NCI-H1436 (cell line): ENCODE data around the gene MRPL33.

Source experiments
- DNase-seq: peaks from one replicate; lab custom pipeline; 2025; lab: John Stamatoyannopoulos, UW

MRPL33 gene

DNA sequence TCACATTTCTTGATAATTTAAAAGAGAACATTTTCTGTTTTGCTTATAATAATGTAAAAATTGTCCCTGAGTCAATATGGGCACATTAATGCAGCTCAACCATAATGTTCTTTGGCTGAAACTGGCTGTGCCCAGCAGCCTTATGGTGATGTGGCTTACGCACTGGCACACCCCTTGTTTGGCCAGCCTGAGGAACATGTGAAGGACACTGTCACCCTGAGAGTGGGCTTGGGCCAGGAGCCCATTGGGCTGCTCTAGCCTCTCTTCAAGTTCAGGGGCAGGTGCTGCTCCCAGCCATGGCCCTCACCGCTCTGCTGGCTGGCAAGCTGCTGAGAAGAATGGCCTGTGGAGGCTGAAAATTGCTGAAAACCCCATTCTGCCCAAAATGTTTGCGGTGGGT is 37.5 kb downstream of the MRPL33 start:
- no peak for DNase-seq

DNA sequence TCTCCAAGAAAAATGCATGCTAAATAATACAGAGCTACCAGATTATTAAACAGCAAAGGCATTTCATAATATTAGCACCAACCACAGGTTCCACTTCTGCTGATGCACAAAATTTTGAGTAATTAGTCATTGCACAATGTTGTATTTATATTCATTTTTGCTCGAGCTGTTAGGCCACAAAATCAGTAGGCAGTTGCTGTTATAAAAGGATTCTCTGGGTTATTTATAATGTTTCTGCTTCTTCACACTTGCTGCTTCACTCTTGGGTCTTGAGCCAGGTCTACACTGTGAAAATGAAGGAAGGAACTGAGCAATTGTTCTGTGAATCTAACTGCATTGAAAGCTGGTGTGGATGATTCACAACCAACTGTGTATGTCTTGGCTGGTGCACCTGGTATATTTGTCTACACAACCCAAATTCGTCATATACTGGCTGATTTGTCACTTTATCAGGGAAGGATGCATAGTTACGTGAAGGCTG is 38.3 kb downstream of the MRPL33 start:
- DNase-seq, result no peak

DNA sequence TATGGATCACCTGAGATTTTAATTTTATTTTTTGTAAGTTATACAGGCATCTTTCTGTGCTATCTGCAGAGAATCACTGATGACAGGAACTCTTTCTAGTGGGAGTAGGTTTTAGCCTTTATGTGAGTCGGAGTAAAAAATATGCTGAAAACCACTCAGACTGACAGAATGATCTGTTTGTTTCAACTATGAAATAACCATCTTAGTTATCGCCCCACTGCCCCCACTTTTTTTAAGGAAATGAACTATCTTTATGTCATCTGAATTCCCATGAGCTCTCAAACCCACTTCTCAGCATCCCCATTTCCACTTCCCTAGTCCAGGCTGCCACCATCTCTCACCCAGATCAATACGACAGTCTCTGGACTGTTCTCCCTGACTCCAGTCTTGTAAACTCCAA is 38.9 kb downstream of the MRPL33 start:
- DNase-seq, result no peak

GRCh38 chr2:27811768-27812167 is 40.2 kb downstream of the MRPL33 start:
- DNase-seq, result no peak

- no peak for DNase-seq
Measured at GRCh38 chr2:27814758-27815157, 43.2 kb downstream of the MRPL33 start.

DNA sequence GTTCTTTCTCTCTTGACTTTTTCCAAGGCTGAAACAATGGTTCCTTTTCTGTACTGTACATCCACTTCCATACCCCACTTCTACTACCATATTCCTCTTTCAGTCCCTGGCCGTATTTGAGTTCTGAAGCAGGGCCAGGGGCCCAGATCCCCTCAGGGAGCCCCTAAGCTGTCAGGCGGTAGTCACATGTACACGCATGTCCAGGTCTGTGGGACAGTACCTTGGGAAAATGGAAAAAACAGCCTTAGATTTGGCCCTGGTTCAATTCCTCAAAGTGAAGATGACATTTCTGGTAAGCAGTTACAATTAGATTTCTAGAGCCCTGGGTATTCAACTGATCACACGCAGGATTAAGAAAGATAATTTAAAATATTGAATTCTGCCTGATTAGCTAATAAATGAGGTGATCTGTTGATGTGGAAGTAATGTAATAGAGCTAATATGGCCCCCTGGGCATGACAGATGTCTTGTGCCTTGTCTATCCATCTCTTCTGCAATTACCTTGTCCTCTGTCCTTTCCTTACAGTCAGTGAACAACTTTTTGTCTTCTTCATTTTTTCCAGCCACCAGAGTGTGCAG is 44.4 kb downstream of the MRPL33 start:
- no peak for DNase-seq

GRCh38 chr2:27822049-27822448 is 50.5 kb downstream of the MRPL33 start:
- no peak for DNase-seq

DNA sequence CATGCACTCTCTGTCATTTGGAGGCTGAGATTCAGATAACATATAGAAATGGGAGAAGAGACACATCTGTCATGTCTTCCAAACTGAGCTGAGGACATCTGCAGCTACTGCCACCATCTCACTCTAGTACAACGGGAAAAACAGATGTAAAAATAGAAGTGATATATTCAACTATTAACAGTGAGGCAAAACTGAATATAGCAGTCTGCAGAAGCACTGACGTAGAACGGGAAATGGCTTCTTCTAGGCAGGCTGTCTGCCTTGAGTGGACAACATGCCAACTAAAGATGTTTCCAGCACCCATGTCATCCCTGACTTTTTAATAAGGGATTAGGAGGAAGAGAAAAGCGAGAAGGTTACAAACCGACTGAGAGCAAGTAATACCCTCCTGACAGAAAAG is 51.6 kb downstream of the MRPL33 start:
- no peak for DNase-seq

GRCh38 chr2:27823569-27823968 is 52.0 kb downstream of the MRPL33 start:
- DNase-seq, result no peak

DNA sequence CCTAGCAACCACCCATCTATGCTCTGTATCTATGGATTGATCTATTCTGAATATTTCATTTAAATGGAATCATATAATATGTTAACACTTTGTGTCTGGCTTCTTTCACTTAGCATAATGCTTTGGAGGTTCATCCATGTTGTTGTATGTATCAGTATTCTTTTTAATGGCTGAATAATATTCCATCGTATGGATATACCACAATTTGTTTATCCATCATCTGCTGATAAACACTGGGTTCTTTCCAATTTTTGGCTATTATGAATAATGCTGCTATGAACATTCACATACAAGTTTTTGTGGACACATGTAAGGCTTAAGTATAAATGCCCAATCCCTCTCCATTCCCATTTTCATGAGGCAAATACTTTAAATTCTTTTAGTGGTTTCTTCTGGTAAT is 52.9 kb downstream of the MRPL33 start:
- no peak for DNase-seq

DNA sequence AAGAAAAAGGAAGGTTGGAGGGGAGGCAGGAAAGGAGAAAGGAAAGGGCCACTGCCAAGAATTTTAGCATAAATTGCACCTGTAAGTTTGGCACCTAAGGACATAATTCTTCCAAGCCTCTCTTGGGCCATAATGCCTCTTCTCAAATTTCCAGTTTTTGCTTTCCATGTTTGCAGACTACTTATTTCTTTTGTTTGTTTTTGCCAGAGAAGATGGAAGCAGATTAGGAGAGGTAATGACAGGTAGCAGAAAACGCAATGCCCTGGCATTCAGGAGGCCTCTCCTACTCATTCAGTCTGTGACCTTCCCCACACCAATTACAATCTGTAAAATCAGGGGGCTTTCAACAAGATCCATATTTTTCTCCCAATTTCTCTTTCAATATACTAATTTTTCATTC is 56.8 kb downstream of the MRPL33 start:
- no peak for DNase-seq
